K562 (cell line): ENCODE measurements around the gene C17orf113. TPM values are rescaled to one million over a fixed set of nuclear protein-coding genes. Genes with fewer than 3 reads are reported as not detected.
A peak's percentile ranks its signal among the peaks of the same experiment; 100 is the strongest.

Experiments
- ATAC-seq: fragments of 200-7000 bp; cut with Tn5 transposase; 3 replicates; pipeline ENCODE4 v1.9.1; 2020; ENCODE audit warnings: moderate library complexity
- BruUV-seq: library from RNA; stranded (reverse); fragments of 400-500 nt; replicated peaks from 2 replicates; lab custom pipeline; 2021; lab: Mats Ljungman, UMichigan
- CTCF ChIA-PET: fragments of 300-600 bp; formaldehyde crosslinking; extraction: SDS; loops from one replicate; lab custom pipeline; 2021; ENCODE audit warnings: low intra/inter-chr PET ratio; lab: Yijun Ruan, JAX
- POLR2A ChIA-PET: fragments of 300-600, 350-650 bp; sonication (Branson Sonifier 250); formaldehyde crosslinking; extraction: SDS; loops from one replicate; lab custom pipeline; 2021; ENCODE audit warnings: antibody characterized with exemption, inconsistent platforms; lab: Yijun Ruan, JAX
- DNase-seq, 4 experiments: peaks; one replicate each; pipeline versions ENCODE4 v3.0.0 to v3.0.0-alpha.2; 2011 to 2018; ENCODE audit warnings: low spot score in 3 of 4, mixed read lengths in 3 of 4; ENCODE audit errors: extremely low read depth in 1 of 4
- FAIRE-seq: peaks from 2 replicates; lab custom pipeline; 2011; peaks lifted over from hg19 to GRCh38; lab: Jason Lieb, UNC
- H2AFZ ChIP-seq: 2 replicates; pipeline ENCODE4 v1.6.0; 2011; ENCODE audit warnings: low read depth, low read length, control low read depth, inconsistent platforms
- H3K27ac ChIP-seq: fragments of 200-600 bp; 3 replicates; pipeline ENCODE4 v1.8.0; 2011; ENCODE audit warnings: low read depth, mild to moderate bottlenecking, control low read depth, inconsistent platforms, low read length, moderate library complexity, mixed read lengths; ENCODE audit errors: extremely low read depth
- H3K27me3 ChIP-seq, 2 experiments: fragments of 300-600 bp in 1 of 2; 2 replicates in 1 of 2; 3 replicates in 1 of 2; pipeline versions ENCODE4 v1.6.0 to v1.8.0; 2011; ENCODE audit warnings: inconsistent platforms in 2 of 2, low read length in 2 of 2, mild to moderate bottlenecking in 1 of 2, mixed read lengths in 1 of 2, moderate library complexity in 1 of 2; ENCODE audit not compliant: control insufficient read depth in 2 of 2, insufficient read depth in 2 of 2
- H3K36me3 ChIP-seq: fragments of 300-600 bp; 3 replicates; pipeline ENCODE4 v1.8.0; 2011; ENCODE audit warnings: mild to moderate bottlenecking, low read length, inconsistent platforms; ENCODE audit not compliant: control insufficient read depth, insufficient read depth
- H3K4me1 ChIP-seq, 2 experiments: fragments of 200-600 bp in 1 of 2; replicated peaks in 1 of 2; 2 replicates in 1 of 2; 3 replicates in 1 of 2; pipeline versions ENCODE4 v1.5.1 to v1.8.0; 2011; ENCODE audit warnings: inconsistent platforms in 2 of 2, low read length in 2 of 2, mild to moderate bottlenecking in 1 of 2, mixed read lengths in 1 of 2, moderate library complexity in 1 of 2; ENCODE audit not compliant: control insufficient read depth in 2 of 2, insufficient read depth in 2 of 2
- H3K4me2 ChIP-seq: 2 replicates; pipeline ENCODE4 v1.6.1; 2011; ENCODE audit warnings: low read length, control low read depth, inconsistent platforms, mixed read lengths; ENCODE audit not compliant: insufficient read depth
- H3K4me3 ChIP-seq: fragments of 200-600 bp; sonication (generic), shearing (Covaris generic); 2 replicates; pipeline ENCODE4 v1.5.1; 2016; ENCODE audit warnings: control low read depth, inconsistent platforms
- H3K79me2 ChIP-seq: fragments of 200-600 bp; 3 replicates; pipeline ENCODE4 v1.8.0; 2011; ENCODE audit warnings: low read length, inconsistent platforms; ENCODE audit not compliant: control insufficient read depth, insufficient read depth
- H3K9ac ChIP-seq, 2 experiments: 2 replicates each; pipeline versions ENCODE4 v1.6.0 to v1.6.1; 2011; ENCODE audit warnings: low read depth in 2 of 2, low read length in 2 of 2, control low read depth in 1 of 2, inconsistent platforms in 1 of 2, mild to moderate bottlenecking in 1 of 2, mixed read lengths in 1 of 2; ENCODE audit not compliant: insufficient read depth in 1 of 2
- H3K9me1 ChIP-seq: one replicate; pipeline ENCODE4 v1.6.0; 2011; ENCODE audit warnings: inconsistent platforms, mild to moderate bottlenecking, low read length, moderate library complexity; ENCODE audit not compliant: control insufficient read depth, insufficient read depth
- H3K9me3 ChIP-seq: replicated peaks from 2 replicates; pipeline ENCODE4 v1.5.1; 2011; ENCODE audit warnings: low read depth, low read length, inconsistent platforms; ENCODE audit not compliant: control insufficient read depth, insufficient read depth
- H4K20me1 ChIP-seq: replicated peaks from 2 replicates; pipeline ENCODE4 v1.6.1; 2011; ENCODE audit warnings: low read length, inconsistent platforms, mixed read lengths; ENCODE audit not compliant: control insufficient read depth, insufficient read depth
- BCL6 ChIP-seq: fragments of 250-450 bp; sonication (Bioruptor Pico); IDR thresholded peaks from 2 replicates; pipeline ENCODE4 v1.4.0; 2020
- CREM ChIP-seq: IDR thresholded peaks from 2 replicates; pipeline ENCODE4 v1.6.1; 2014; ENCODE audit warnings: antibody characterized with exemption, low read depth
- CXXC5 ChIP-seq: fragments of 250-450 bp; sonication (Bioruptor Pico); IDR thresholded peaks from 2 replicates; pipeline ENCODE4 v1.8.0; 2022; ENCODE audit warnings: inconsistent platforms, mild to moderate bottlenecking, moderate library complexity
- DDX20 ChIP-seq: fragments of 450-650 bp; IDR thresholded peaks from 2 replicates; pipeline ENCODE4 v1.6.1; 2016; ENCODE audit warnings: missing genetic modification characterization, low read depth, mild to moderate bottlenecking, missing compliant biosample characterization, moderate library complexity
- GABPA ChIP-seq: fragments of 200-800 bp; sonication (Bioruptor generic); conservative IDR thresholded peaks from 2 replicates; pipeline ENCODE4 v1.6.1; 2016; ENCODE audit warnings: low read depth, missing genetic modification characterization, missing compliant biosample characterization
- GABPB1 ChIP-seq: sonication (generic); formaldehyde crosslinking; IDR thresholded peaks from 2 replicates; pipeline ENCODE4 v1.8.0; 2022; ENCODE audit warnings: mild to moderate bottlenecking, missing genetic modification reagents
- KLF6 ChIP-seq: fragments of 250-450 bp; sonication (Bioruptor Pico); IDR thresholded peaks from 2 replicates; pipeline ENCODE4 v1.4.0; 2020; ENCODE audit warnings: mild to moderate bottlenecking, moderate library complexity, borderline replicate concordance
- MCM3 ChIP-seq: fragments of 450-650 bp; IDR thresholded peaks from 2 replicates; pipeline ENCODE4 v1.6.1; 2016
- NRF1 ChIP-seq, 2 experiments: fragments of 450-650 bp; IDR thresholded peaks in 1 of 2; conservative IDR thresholded peaks in 1 of 2; 2 replicates each; pipeline ENCODE4 v1.6.1; 2014; ENCODE audit warnings: mild to moderate bottlenecking in 2 of 2
- RBM22 ChIP-seq: fragments of 200-400 bp; formaldehyde crosslinking; IDR thresholded peaks from 2 replicates; pipeline ENCODE4 v1.6.1; 2018; ENCODE audit warnings: low read length, low read depth; ENCODE audit not compliant: poor library complexity, severe bottlenecking
- SREBF1 ChIP-seq: fragments of 150-350 bp; IDR thresholded peaks from 2 replicates; pipeline ENCODE4 v1.6.1; 2014; ENCODE audit warnings: antibody characterized with exemption, low read depth, low read length, borderline replicate concordance
- SRSF1 ChIP-seq: fragments of 200-400 bp; formaldehyde crosslinking; IDR thresholded peaks from 2 replicates; pipeline ENCODE4 v1.6.1; 2017; ENCODE audit warnings: mild to moderate bottlenecking, low read depth, low read length, moderate library complexity
- ZNF12 ChIP-seq: sonication (generic); formaldehyde crosslinking; IDR thresholded peaks from 2 replicates; pipeline ENCODE4 v1.4.0; 2020; ENCODE audit warnings: mild to moderate bottlenecking, missing genetic modification reagents
- ZZZ3 ChIP-seq: fragments of 450-650 bp; IDR thresholded peaks from 2 replicates; pipeline ENCODE4 v1.6.1; 2016; ENCODE audit warnings: antibody characterized with exemption, mild to moderate bottlenecking, moderate library complexity
- WGBS: fragments of 100-300 bp; shearing (Covaris generic); methylation state at CpG from one replicate; pipeline ENCODE4 v1.1.6; 2016; ENCODE audit warnings: low coverage, mixed read lengths; ENCODE audit not compliant: insufficient coverage; ENCODE audit errors: missing lambda C conversion rate; 5-methylcytosine and 5-hydroxymethylcytosine counted together
- in situ Hi-C: fragments of 300-500 bp; cut with MboI; formaldehyde crosslinking; loops from 4 replicates; pipeline ENCODE4 v1.15.0; 2018; ENCODE audit warnings: inconsistent platforms, mixed read lengths
- intact Hi-C: fragments of 100-400 bp; cut with micrococcal nuclease; formaldehyde crosslinking; loops from 2 replicates; pipeline ENCODE4 v1.14.2; 2022
- polyA plus RNA-seq, 8 experiments: library from polyadenylated mRNA; depleted of rRNA in 4 of 8; stranded (reverse) in 5 of 8; unstranded in 3 of 8; fragments of >200 nt; fragmentation: Nextera tagmentation in 2 of 8; fragmentation: Illumina TruSeq in 1 of 8; extraction: Ambion mirVana in 2 of 8; extraction: Trizol in 1 of 8; gene quantifications; 2 replicates each; pipeline versions ENCODE4 v1.2.1 to v1.2.3, GENCODE V29; 2011 to 2014; ENCODE audit warnings: inconsistent platforms in 1 of 8, missing spikeins in 1 of 8
- total RNA-seq, 7 experiments: library from RNA; depleted of rRNA in 6 of 7; stranded (reverse); fragments of >200 nt in 6 of 7; fragmentation: Illumina TruSeq in 2 of 7; extraction: Trizol in 2 of 7; gene quantifications; 2 replicates each; pipeline versions ENCODE4 v1.2.1 to v1.2.3, GENCODE V29; 2011 to 2021; ENCODE audit warnings: low replicate concordance in 1 of 7
- TF ChIP-seq, protein P1 (sequence below): sonication (generic); formaldehyde crosslinking; IDR thresholded peaks from 2 replicates; pipeline ENCODE4 v1.8.0; 2022; ENCODE audit warnings: mild to moderate bottlenecking, missing genetic modification reagents
- TF ChIP-seq, protein P2 (sequence below), 2 experiments: fragments of 450-650 bp; IDR thresholded peaks; 2 replicates each; pipeline ENCODE4 v1.6.1; 2018; ENCODE audit warnings: mild to moderate bottlenecking in 2 of 2, low read depth in 1 of 2; ENCODE audit not compliant: partially characterized antibody in 2 of 2
- TF ChIP-seq, protein P3 (sequence below): sonication (generic); formaldehyde crosslinking; IDR thresholded peaks from 2 replicates; pipeline ENCODE4 v1.8.0; 2022; ENCODE audit warnings: mild to moderate bottlenecking, missing genetic modification reagents

The C17orf113 gene
- total and polyA plus RNA-seq, 9 of the 15 experiments (the other 6 are each of a cell fraction or from before 2014, with no cell fraction given): 0.10 to 1.2 (median 0.31) TPM

DNA sequence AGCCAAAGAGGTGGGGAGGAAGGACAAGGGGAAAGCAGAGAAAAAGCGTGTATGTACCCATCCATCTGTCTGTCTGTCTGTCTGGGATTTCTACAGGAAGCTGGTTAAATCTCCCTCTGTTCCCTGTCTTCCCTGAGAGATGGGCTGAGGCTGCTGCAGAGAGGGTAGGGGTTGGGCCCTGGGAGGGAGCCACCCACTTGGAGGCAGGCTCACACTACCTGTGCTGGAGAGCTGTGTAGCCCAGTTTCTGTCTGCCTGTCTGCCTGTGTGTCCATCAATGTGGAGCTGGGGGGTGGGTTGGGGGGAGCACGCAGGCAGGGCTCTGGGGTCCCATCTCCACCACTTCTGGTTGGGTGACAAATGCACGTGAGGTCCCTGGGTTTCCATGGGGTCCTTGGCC is 18.6 kb upstream of the C17orf113 start:
- peaks cover 0 to 14% of the 10 kb centered on the region in 2 experiments; a peak in 3 of 5 replicates for H3K4me1 ChIP-seq
- peak overlapping the region in 1 of 2 experiments; percentile 63; a peak in 1 of 4 replicates for H3K9ac ChIP-seq
- no peak for FAIRE-seq
- no peaks in the 10 kb centered on the region for H3K79me2 ChIP-seq
- H3K9me3 ChIP-seq: no peaks in the 10 kb centered on the region
- no peaks in the 10 kb centered on the region for H3K9me1 ChIP-seq
- in situ Hi-C loops (no loop called here), intact Hi-C loops (no loop called here)
- ChIA-PET POLR2A (interaction anchor here (0.5 kb wide), 1 partner anchor 446 kb away, joined by 6 read pairs; no protein-coding TSS in a partner anchor), CTCF (interaction anchor here (1.3 to 3.8 kb wide), 2 partner anchors 33 to 48 kb away, joined by 6 to 33 read pairs; no protein-coding TSS in a partner anchor)
- DNase-seq: no peak
- no peak overlapping the region for H3K27ac ChIP-seq
- no peaks in the 10 kb centered on the region for H3K36me3 ChIP-seq
- no peak overlapping the region for H3K4me3 ChIP-seq
- peaks cover 8 to 33% of the 10 kb centered on the region in 2 experiments; a peak in 4 of 5 replicates for H3K27me3 ChIP-seq
- 21% methylated on average over 2 of the region's 3 CpGs for WGBS
- ATAC-seq: peak; percentile 24; the same call in 1 of the 3 replicates
- no peaks in the 10 kb centered on the region for H4K20me1 ChIP-seq
- no peak overlapping the region for H2AFZ ChIP-seq
- BruUV-seq: no TSS peak
- H3K4me2 ChIP-seq: no peak overlapping the region
- TF ChIP-seq CREM (no peak), GABPA (tag) (no peak), ZZZ3 (no peak), GABPB1 (CRISPR knock-in tag) (no peak), SRSF1 (no peak), RBM22 (no peak), KLF6 (CRISPR knock-in tag) (no peak), SREBF1 (no peak), DDX20 (tag) (no peak), ZNF12 (CRISPR knock-in tag) (no peak), BCL6 (no peak), MCM3 (no peak), NRF1 (conservative IDR thresholded peaks at IDR 0.05 in 1 of 2, IDR thresholded peaks at IDR 0.05 in 1 of 2) (no peak), CXXC5 (CRISPR knock-in tag) (no peak)
- TF ChIP-seq, protein P1, sequence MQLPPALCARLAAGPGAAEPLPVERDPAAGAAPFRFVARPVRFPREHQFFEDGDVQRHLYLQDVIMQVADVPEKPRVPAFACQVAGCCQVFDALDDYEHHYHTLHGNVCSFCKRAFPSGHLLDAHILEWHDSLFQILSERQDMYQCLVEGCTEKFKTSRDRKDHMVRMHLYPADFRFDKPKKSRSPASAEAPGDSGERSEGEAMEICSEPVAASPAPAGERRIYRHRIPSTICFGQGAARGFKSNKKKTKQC (CRISPR knock-in tag): no peak
- TF ChIP-seq, protein P2, sequence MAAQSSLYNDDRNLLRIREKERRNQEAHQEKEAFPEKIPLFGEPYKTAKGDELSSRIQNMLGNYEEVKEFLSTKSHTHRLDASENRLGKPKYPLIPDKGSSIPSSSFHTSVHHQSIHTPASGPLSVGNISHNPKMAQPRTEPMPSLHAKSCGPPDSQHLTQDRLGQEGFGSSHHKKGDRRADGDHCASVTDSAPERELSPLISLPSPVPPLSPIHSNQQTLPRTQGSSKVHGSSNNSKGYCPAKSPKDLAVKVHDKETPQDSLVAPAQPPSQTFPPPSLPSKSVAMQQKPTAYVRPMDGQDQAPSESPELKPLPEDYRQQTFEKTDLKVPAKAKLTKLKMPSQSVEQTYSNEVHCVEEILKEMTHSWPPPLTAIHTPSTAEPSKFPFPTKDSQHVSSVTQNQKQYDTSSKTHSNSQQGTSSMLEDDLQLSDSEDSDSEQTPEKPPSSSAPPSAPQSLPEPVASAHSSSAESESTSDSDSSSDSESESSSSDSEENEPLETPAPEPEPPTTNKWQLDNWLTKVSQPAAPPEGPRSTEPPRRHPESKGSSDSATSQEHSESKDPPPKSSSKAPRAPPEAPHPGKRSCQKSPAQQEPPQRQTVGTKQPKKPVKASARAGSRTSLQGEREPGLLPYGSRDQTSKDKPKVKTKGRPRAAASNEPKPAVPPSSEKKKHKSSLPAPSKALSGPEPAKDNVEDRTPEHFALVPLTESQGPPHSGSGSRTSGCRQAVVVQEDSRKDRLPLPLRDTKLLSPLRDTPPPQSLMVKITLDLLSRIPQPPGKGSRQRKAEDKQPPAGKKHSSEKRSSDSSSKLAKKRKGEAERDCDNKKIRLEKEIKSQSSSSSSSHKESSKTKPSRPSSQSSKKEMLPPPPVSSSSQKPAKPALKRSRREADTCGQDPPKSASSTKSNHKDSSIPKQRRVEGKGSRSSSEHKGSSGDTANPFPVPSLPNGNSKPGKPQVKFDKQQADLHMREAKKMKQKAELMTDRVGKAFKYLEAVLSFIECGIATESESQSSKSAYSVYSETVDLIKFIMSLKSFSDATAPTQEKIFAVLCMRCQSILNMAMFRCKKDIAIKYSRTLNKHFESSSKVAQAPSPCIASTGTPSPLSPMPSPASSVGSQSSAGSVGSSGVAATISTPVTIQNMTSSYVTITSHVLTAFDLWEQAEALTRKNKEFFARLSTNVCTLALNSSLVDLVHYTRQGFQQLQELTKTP (IDR thresholded peaks at IDR 0.05; ENCODE audit: low read depth in 1 of 2, partially characterized antibody in 2 of 2): no peak
- TF ChIP-seq, protein P3, sequence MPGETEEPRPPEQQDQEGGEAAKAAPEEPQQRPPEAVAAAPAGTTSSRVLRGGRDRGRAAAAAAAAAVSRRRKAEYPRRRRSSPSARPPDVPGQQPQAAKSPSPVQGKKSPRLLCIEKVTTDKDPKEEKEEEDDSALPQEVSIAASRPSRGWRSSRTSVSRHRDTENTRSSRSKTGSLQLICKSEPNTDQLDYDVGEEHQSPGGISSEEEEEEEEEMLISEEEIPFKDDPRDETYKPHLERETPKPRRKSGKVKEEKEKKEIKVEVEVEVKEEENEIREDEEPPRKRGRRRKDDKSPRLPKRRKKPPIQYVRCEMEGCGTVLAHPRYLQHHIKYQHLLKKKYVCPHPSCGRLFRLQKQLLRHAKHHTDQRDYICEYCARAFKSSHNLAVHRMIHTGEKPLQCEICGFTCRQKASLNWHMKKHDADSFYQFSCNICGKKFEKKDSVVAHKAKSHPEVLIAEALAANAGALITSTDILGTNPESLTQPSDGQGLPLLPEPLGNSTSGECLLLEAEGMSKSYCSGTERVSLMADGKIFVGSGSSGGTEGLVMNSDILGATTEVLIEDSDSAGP (CRISPR knock-in tag): no peak
